ENCODE data around the gene PRM1. TPM values are rescaled to one million over a fixed set of nuclear protein-coding genes. Genes with fewer than 3 reads are reported as not detected.

Gene PRM1
- total and polyA plus RNA-seq, 11 donors: not detected

DNA sequence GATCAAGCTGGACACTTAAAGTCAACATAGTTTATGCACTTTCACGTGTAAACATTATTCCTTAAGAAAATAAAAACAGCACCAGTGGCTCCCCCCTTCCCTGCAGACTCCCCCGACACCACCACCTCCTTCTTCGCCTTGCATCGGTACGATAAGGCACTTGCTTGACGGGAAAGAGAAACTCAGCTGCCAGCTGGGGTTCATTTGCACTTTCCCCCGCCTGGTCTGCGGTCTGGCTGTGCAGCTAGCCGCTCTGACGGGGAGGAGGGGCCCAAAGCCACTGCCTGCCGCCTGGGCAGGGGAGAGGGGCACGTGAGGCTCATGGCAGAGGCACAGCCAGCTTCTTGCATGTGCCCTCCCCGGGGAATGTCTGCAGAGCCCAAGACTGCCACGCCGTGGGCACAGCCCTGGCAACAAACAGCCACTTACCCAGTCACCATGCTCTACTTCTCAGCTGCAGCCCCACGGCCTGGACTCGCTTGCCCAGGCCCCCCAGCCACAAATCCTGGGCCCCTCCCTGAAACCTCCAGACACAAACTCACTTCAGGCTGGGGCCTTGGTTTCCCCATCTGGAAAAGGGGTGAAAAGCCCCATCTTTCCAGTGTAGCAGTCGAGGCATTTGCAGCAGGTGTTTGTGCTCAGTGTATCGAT, 16.5 kb upstream of the PRM1 start:
- peak; percentile 95 to 98 (median 96) for ATAC-seq
- no peak for TF ChIP-seq POLR2A (IDR thresholded peaks at IDR 0.05)
- TF ChIP-seq, protein P1, sequence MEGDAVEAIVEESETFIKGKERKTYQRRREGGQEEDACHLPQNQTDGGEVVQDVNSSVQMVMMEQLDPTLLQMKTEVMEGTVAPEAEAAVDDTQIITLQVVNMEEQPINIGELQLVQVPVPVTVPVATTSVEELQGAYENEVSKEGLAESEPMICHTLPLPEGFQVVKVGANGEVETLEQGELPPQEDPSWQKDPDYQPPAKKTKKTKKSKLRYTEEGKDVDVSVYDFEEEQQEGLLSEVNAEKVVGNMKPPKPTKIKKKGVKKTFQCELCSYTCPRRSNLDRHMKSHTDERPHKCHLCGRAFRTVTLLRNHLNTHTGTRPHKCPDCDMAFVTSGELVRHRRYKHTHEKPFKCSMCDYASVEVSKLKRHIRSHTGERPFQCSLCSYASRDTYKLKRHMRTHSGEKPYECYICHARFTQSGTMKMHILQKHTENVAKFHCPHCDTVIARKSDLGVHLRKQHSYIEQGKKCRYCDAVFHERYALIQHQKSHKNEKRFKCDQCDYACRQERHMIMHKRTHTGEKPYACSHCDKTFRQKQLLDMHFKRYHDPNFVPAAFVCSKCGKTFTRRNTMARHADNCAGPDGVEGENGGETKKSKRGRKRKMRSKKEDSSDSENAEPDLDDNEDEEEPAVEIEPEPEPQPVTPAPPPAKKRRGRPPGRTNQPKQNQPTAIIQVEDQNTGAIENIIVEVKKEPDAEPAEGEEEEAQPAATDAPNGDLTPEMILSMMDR (IDR thresholded peaks at IDR 0.05): peak in 5 of 12 donors; percentile 16 to 47 (median 38)
- Histone ChIP-seq H3K9me3 (no peaks in the 10 kb centered on the region), H3K4me3 (peak overlapping the region in 8 of 12 donors; percentile 4 to 38 (median 22)), H3K36me3 (no peaks in the 10 kb centered on the region), H3K27me3 (no peaks in the 10 kb centered on the region), H3K27ac (peak overlapping the region in 10 of 12 donors; percentile 53 to 70 (median 60)), H3K4me1 (peaks cover 0 to 23% (median 13%) of the 10 kb centered on the region in 12 donors)
- DNase-seq: peak; percentile 68 to 88 (median 78)
- WGBS, 4 donors: 16 to 20% (median 19%) methylated on average over 17 to 19 of the region's 19 CpGs
- intact Hi-C loops (cut with DNase I): loop anchor here in 4 of 10 donors (5.0 to 10.0 kb wide), 4 partner anchors 35 to 60 kb away; partner anchors contain the start of gene SOCS1 (in 1 of the 4)

- H3K4me3 ChIP-seq: peak overlapping the region in 8 of 12 donors; percentile 4 to 38 (median 22)
- intact Hi-C loops (cut with DNase I): loop anchor here in 4 of 10 donors (5.0 to 10.0 kb wide), 4 partner anchors 35 to 60 kb away; partner anchors contain the start of gene SOCS1 (in 1 of the 4)
Observed at GRCh38 chr16:11296706-11297491, 15.8 kb upstream of the PRM1 start.

GRCh38 chr16:11296351-11296705, 15.2 kb upstream of the PRM1 start:
- Histone ChIP-seq H3K27me3 (no peaks in the 10 kb centered on the region), H3K27ac (no peak overlapping the region), H3K4me1 (peaks cover 0 to 23% (median 13%) of the 10 kb centered on the region in 12 donors), H3K4me3 (no peak overlapping the region), H3K36me3 (no peaks in the 10 kb centered on the region), H3K9me3 (no peaks in the 10 kb centered on the region)
- intact Hi-C loops (cut with DNase I): loop anchor here in 4 of 10 donors (5.0 to 10.0 kb wide), 4 partner anchors 34 to 61 kb away; partner anchors contain the start of gene SOCS1 (in 1 of the 4)
- DNase-seq (no peak), ATAC-seq (no peak)
- WGBS, 4 donors: 87 to 91% (median 89%) methylated on average over 3 of the region's 3 CpGs
- TF ChIP-seq, protein P1 (IDR thresholded peaks at IDR 0.05): no peak
- no peak for TF ChIP-seq POLR2A (IDR thresholded peaks at IDR 0.05)

More at GRCh38 chr16:11296706-11297491, 15.8 kb upstream of the PRM1 start:
- TF ChIP-seq, protein P1 (IDR thresholded peaks at IDR 0.05): no peak
- TF ChIP-seq POLR2A (IDR thresholded peaks at IDR 0.05): no peak
- ATAC-seq: peak; percentile 56 to 87 (median 76)
- Histone ChIP-seq H3K36me3 (no peaks in the 10 kb centered on the region), H3K27ac (peak overlapping the region in 10 of 12 donors; percentile 53 to 70 (median 60)), H3K27me3 (no peaks in the 10 kb centered on the region), H3K9me3 (no peaks in the 10 kb centered on the region), H3K4me1 (peaks cover 0 to 23% (median 13%) of the 10 kb centered on the region in 12 donors)
- 40 to 52% (median 41%) methylated on average over 9 to 10 of the region's 10 CpGs for WGBS, 4 donors
- DNase-seq: no peak

DNA sequence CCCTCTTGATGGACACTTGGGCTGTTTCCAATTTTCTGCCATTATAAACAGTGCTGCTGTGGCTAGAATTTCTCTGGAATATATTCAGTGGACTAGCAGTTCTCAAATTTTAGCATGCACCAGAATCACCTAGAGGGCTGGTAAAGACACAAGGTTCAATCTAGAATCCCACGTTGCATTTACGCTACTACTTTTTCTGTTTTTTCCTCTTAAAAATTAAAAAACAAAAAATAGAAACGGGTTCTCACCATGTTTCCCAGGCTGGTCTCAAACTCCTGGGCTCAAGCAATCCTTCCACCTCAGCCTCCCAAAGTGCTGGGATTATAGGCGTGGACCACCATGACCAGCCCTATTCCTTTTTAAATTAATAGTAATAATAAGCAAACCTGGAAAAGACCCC, 14.5 kb upstream of the PRM1 start:
- no peak overlapping the region for H3K27ac ChIP-seq
- ATAC-seq (no peak), DNase-seq (no peak)
- 93 to 95% (median 94%) methylated on average over 4 of the region's 4 CpGs for WGBS, 4 donors
- no peak overlapping the region for H3K4me3 ChIP-seq
- H3K9me3 ChIP-seq: no peaks in the 10 kb centered on the region
- no peaks in the 10 kb centered on the region for H3K27me3 ChIP-seq
- intact Hi-C loops (cut with DNase I): loop anchor here in 4 of 10 donors (5.0 to 10.0 kb wide), 4 partner anchors 33 to 62 kb away; partner anchors contain the start of gene SOCS1 (in 1 of the 4)
- H3K36me3 ChIP-seq: no peaks in the 10 kb centered on the region
- H3K4me1 ChIP-seq: peaks cover 0 to 23% (median 13%) of the 10 kb centered on the region in 12 donors
- no peak for TF ChIP-seq POLR2A (IDR thresholded peaks at IDR 0.05)
- TF ChIP-seq, protein P1 (IDR thresholded peaks at IDR 0.05): no peak
